A549 (cell line): Measurements from ENCODE around the gene HES6. TPM values are rescaled to one million over a fixed set of nuclear protein-coding genes. Genes with fewer than 3 reads are reported as not detected.
A peak's percentile ranks its signal among the peaks of the same experiment; 100 is the strongest.
"Not testable (repeated sequence)": the region's sequence is repeated elsewhere in the genome, so short reads cannot be mapped to it uniquely, and the experiment has no call there.

Experiments
- ATAC-seq, 2 experiments: fragments of 200-7000 bp in 1 of 2; fragments of >200 bp in 1 of 2; cut with Nextera tagmentation in 1 of 2; cut with Tn5 transposase in 1 of 2; 3 replicates each; pipeline versions ENCODE4 v1.8.0 to v1.9.1; 2018 to 2020; ENCODE audit warnings: mild to moderate bottlenecking in 1 of 2, moderate library complexity in 1 of 2
- CTCF ChIA-PET: fragments of 300-600 bp; sonication (Branson Sonifier 250); formaldehyde crosslinking; extraction: SDS; loops from one replicate; lab custom pipeline; 2021; ENCODE audit warnings: antibody characterized with exemption, inconsistent platforms; lab: Yijun Ruan, JAX
- POLR2A ChIA-PET: fragments of 350-600 bp; formaldehyde crosslinking; extraction: SDS; loops from one replicate; lab custom pipeline; 2021; ENCODE audit warnings: antibody characterized with exemption, inconsistent platforms; lab: Yijun Ruan, JAX
- DNase-seq, 2 experiments: peaks; one replicate each; pipeline versions ENCODE4 v3.0.0 to v3.0.0-alpha.2; 2011 to 2016; ENCODE audit warnings: low read depth in 1 of 2, low spot score in 1 of 2
- FAIRE-seq: peaks from 2 replicates; lab custom pipeline; 2011; peaks lifted over from hg19 to GRCh38; lab: Jason Lieb, UNC
- H3K27ac ChIP-seq, 2 experiments: fragments of >200 bp; sonication (Bioruptor Twin); formaldehyde crosslinking; 3 replicates each; pipeline ENCODE4 v1.5.1; 2016 to 2017
- H3K4me1 ChIP-seq: fragments of >200 bp; sonication (Bioruptor Twin); formaldehyde crosslinking; 3 replicates; pipeline ENCODE4 v1.6.1; 2016
- H3K4me2 ChIP-seq: fragments of >200 bp; sonication (Bioruptor Twin); formaldehyde crosslinking; 3 replicates; pipeline ENCODE4 v1.6.1; 2016
- H3K4me3 ChIP-seq: fragments of >200 bp; sonication (Bioruptor Twin); formaldehyde crosslinking; 3 replicates; pipeline ENCODE4 v1.5.1; 2016
- H3K9me3 ChIP-seq: fragments of >200 bp; sonication (Bioruptor Twin); formaldehyde crosslinking; 3 replicates; pipeline ENCODE4 v1.6.1; 2016
- CBX2 ChIP-seq: fragments of 200-600 bp; sonication (generic); IDR thresholded peaks from 2 replicates; pipeline ENCODE4 v1.6.1; 2016; ENCODE audit warnings: low read depth, mild to moderate bottlenecking, borderline replicate concordance
- JUN ChIP-seq, 2 experiments: fragments of >200 bp; sonication (Bioruptor Twin); formaldehyde crosslinking; IDR thresholded peaks; 2 replicates in 1 of 2; 3 replicates in 1 of 2; pipeline ENCODE4 v1.6.1; 2016 to 2017
- KDM1A ChIP-seq: fragments of 200-600 bp; sonication (generic); IDR thresholded peaks from 2 replicates; pipeline ENCODE4 v1.6.1; 2016; ENCODE audit warnings: low read depth, mild to moderate bottlenecking
- MAFK ChIP-seq: fragments of 450-650 bp; IDR thresholded peaks from 2 replicates; pipeline ENCODE4 v1.6.1; 2014; ENCODE audit not compliant: partially characterized antibody
- MAZ ChIP-seq: fragments of 150-350 bp; IDR thresholded peaks from 2 replicates; pipeline ENCODE4 v1.6.1; 2014; ENCODE audit warnings: antibody characterized with exemption, low read depth, low read length, borderline replicate concordance
- MYC ChIP-seq: IDR thresholded peaks from 2 replicates; pipeline ENCODE4 v1.6.1; 2012; ENCODE audit warnings: mild to moderate bottlenecking, inconsistent platforms, low read length, improper control_type of control experiment, borderline replicate concordance
- NFE2L2 ChIP-seq: fragments of 150-350 bp; conservative IDR thresholded peaks from 2 replicates; pipeline ENCODE4 v1.6.1; 2014; ENCODE audit warnings: low read length
- NPAS2 ChIP-seq: fragments of 250-450 bp; sonication (Bioruptor Pico); IDR thresholded peaks from 2 replicates; pipeline ENCODE4 v1.8.0; 2022; ENCODE audit warnings: mild to moderate bottlenecking, moderate library complexity, borderline replicate concordance
- POLR2AphosphoS2 ChIP-seq: conservative IDR thresholded peaks from 2 replicates; pipeline ENCODE4 v1.6.1; 2012; ENCODE audit warnings: low read length, improper control_type of control experiment, inconsistent platforms
- RAD21 ChIP-seq, 2 experiments: fragments of >200 bp in 1 of 2; sonication (Bioruptor Twin) in 1 of 2; formaldehyde crosslinking in 1 of 2; IDR thresholded peaks in 1 of 2; conservative IDR thresholded peaks in 1 of 2; 2 replicates in 1 of 2; 3 replicates in 1 of 2; pipeline ENCODE4 v1.6.1; 2012 to 2018; ENCODE audit warnings: inconsistent platforms in 1 of 2
- ZFP36 ChIP-seq: fragments of 450-650 bp; IDR thresholded peaks from 2 replicates; pipeline ENCODE4 v1.6.1; 2014; ENCODE audit warnings: borderline replicate concordance; ENCODE audit not compliant: partially characterized antibody
- ZNF302 ChIP-seq: fragments of 250-450 bp; sonication (Bioruptor Pico); IDR thresholded peaks from 2 replicates; pipeline ENCODE4 v1.9.0; 2021; ENCODE audit warnings: inconsistent platforms, mild to moderate bottlenecking, moderate library complexity
- WGBS: methylation state at CpG from one replicate; pipeline ENCODE4 v1.1.6; 2017; ENCODE audit errors: missing lambda C conversion rate; 5-methylcytosine and 5-hydroxymethylcytosine counted together
- polyA plus RNA-seq, 4 experiments: library from polyadenylated mRNA; depleted of rRNA in 3 of 4; stranded (reverse); fragments of >200 nt; fragmentation: RNase III in 1 of 4; extraction: RNeasy Plus Mini Kit Qiagen cat#74134 plus additional on column Dnase treatment in 1 of 4; gene quantifications; 2 replicates in 3 of 4; 3 replicates in 1 of 4; pipeline ENCODE4 v1.2.3, GENCODE V29; 2011 to 2017
- TF ChIP-seq, protein P1 (sequence below): fragments of >200 bp; sonication (Bioruptor Twin); formaldehyde crosslinking; IDR thresholded peaks from 3 replicates; pipeline ENCODE4 v1.5.1; 2016
- TF ChIP-seq, protein P2 (sequence below): fragments of 250-450 bp; sonication (Bioruptor Pico); IDR thresholded peaks from 2 replicates; pipeline ENCODE4 v1.5.0; 2020; ENCODE audit warnings: low read depth, mild to moderate bottlenecking, moderate library complexity
- TF ChIP-seq, protein P3 (sequence below): IDR thresholded peaks from 2 replicates; pipeline ENCODE4 v1.6.1; 2012; ENCODE audit warnings: low read depth, borderline replicate concordance

HES6 gene
- polyA plus RNA-seq, 2 of the 4 experiments (the other 2 are of a cell fraction), result 5.4 to 7.5 TPM

DNA sequence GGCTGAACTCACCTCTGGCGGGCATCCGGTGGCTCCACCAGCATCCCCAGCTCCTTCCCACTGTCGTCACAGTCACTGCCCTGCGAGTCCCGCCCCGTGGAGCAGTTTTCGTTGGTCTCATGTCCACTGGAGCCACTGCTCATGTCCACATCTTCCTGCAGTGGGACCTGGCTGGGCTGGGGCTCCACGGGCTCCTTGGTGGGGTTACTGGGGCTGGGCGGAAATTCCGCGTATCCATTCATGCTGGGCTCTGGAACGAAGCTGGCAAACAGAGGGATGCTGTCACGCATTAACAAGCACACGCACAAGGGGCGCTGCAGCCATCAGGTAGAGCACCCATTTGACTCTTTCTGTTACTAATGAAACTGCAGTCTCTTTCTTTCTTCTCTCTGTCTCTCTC, 37.9 kb upstream of the HES6 start:
- ChIA-PET CTCF (interaction anchor here (2.3 to 22.7 kb wide), 4 partner anchors 8 to 63 kb away, joined by 7 to 351 read pairs (median 9); no protein-coding TSS in a partner anchor), POLR2A (no interaction called here)
- 85% methylated on average over 15 of the region's 15 CpGs for WGBS
- Histone ChIP-seq H3K4me3 (no peak overlapping the region), H3K9me3 (no peaks in the 10 kb centered on the region), H3K4me1 (peaks cover 7% of the 10 kb centered on the region; the same call in 2 of the 3 replicates), H3K27ac (no peak overlapping the region), H3K4me2 (no peak overlapping the region)
- TF ChIP-seq, protein P1, sequence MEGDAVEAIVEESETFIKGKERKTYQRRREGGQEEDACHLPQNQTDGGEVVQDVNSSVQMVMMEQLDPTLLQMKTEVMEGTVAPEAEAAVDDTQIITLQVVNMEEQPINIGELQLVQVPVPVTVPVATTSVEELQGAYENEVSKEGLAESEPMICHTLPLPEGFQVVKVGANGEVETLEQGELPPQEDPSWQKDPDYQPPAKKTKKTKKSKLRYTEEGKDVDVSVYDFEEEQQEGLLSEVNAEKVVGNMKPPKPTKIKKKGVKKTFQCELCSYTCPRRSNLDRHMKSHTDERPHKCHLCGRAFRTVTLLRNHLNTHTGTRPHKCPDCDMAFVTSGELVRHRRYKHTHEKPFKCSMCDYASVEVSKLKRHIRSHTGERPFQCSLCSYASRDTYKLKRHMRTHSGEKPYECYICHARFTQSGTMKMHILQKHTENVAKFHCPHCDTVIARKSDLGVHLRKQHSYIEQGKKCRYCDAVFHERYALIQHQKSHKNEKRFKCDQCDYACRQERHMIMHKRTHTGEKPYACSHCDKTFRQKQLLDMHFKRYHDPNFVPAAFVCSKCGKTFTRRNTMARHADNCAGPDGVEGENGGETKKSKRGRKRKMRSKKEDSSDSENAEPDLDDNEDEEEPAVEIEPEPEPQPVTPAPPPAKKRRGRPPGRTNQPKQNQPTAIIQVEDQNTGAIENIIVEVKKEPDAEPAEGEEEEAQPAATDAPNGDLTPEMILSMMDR, result peak; percentile 20; the same call in 1 of the 3 replicates
- 0 out of 5 replicates have a peak, but pooled peaks of 1 of the 2 experiments have one; percentile 19 for TF ChIP-seq RAD21 (conservative IDR thresholded peaks at IDR 0.05 in 1 of 2, IDR thresholded peaks at IDR 0.05 in 1 of 2)
- no peak for TF ChIP-seq CBX2
- peak in 1 of 2 experiments; percentile 52 for DNase-seq
- peak in 1 of 2 experiments; percentile 47; a peak in 3 of 6 replicates for ATAC-seq
- no peak for FAIRE-seq

DNA sequence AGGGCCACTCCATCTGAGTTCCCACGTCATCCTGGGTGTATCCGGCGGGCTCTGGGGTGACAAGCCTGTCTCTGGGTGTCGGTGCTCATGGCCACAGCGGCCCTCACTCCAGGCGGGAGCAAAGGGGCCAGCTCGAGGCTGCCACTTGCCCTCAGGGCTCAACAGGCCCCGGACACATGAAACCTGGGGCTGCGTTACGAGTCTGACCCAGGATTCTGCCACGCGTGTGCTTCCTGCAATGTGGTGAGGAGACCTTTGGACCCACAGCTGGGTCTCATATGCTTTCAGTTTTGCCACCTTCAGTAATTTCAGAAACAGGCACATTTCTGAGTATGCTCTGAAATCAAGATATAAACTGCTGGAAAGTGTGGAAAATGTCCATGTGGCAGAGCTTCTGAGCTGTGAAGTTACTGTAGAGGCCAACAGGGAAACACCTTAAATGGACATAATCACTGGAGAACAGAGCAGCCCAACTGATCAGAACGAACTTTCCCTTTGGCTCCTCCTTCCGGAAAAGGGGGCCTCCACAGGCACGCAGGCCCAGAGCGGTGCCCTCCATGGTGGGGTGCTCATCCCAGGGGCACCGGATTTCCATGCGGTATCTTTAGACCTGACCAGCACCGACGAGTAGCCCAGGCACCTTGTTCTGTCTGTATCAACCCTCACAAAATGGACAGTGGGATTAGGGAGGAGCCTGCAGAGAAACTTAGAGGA, 34.5 kb upstream of the HES6 start:
- Histone ChIP-seq H3K9me3 (no peaks in the 10 kb centered on the region), H3K4me3 (no peak overlapping the region), H3K4me2 (no peak overlapping the region)
- no peak for ATAC-seq
- no peak for DNase-seq
- 93% methylated on average over 16 of the region's 20 CpGs for WGBS
- CTCF ChIA-PET, result interaction anchor here (0.8 to 22.7 kb wide), 4 partner anchors 15 to 83 kb away, joined by 3 to 351 read pairs (median 4); no protein-coding TSS in a partner anchor
- no peak for FAIRE-seq
- no peak for TF ChIP-seq ZNF302 (CRISPR knock-in tag)
- TF ChIP-seq KDM1A, result no peak
- TF ChIP-seq NFE2L2, result no peak
- TF ChIP-seq JUN (IDR thresholded peaks at IDR 0.05), result no peak
- TF ChIP-seq MAZ, result no peak
- TF ChIP-seq, protein P2, sequence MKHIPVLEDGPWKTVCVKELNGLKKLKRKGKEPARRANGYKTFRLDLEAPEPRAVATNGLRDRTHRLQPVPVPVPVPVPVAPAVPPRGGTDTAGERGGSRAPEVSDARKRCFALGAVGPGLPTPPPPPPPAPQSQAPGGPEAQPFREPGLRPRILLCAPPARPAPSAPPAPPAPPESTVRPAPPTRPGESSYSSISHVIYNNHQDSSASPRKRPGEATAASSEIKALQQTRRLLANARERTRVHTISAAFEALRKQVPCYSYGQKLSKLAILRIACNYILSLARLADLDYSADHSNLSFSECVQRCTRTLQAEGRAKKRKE (CRISPR knock-in tag), result no peak
- TF ChIP-seq NPAS2, result no peak
- TF ChIP-seq MYC, result no peak
- TF ChIP-seq MAFK, result no peak
- no peak for TF ChIP-seq POLR2AphosphoS2
- no peak for TF ChIP-seq RAD21 (conservative IDR thresholded peaks at IDR 0.05 in 1 of 2, IDR thresholded peaks at IDR 0.05 in 1 of 2)
- TF ChIP-seq ZFP36, result no peak
- TF ChIP-seq, protein P3, sequence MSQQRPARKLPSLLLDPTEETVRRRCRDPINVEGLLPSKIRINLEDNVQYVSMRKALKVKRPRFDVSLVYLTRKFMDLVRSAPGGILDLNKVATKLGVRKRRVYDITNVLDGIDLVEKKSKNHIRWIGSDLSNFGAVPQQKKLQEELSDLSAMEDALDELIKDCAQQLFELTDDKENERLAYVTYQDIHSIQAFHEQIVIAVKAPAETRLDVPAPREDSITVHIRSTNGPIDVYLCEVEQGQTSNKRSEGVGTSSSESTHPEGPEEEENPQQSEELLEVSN, result no peak
- TF ChIP-seq, all 56 proteins: peak for 0
- no peak overlapping the region for H3K27ac ChIP-seq
- no peaks in the 10 kb centered on the region for H3K4me1 ChIP-seq
- POLR2A ChIA-PET, result no interaction called here

DNA sequence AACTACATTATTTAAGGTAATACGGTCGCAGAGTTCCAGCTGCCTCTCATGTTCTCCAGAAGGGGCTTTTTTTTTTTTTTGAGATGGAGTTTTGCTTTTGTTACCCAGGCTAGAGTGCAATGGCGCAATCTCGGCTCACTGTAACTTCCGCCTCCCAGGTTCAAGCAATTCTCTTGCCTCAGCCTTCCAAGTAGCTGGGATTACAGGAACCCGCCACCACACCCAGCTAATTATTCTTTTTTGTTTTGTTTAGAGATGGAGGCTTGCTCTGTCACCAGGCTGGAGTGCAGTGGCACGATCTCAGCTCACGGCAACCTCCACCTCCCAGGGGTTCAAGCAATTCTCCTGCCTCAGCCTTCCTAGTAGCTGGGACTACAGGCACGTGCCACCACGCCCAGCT, 33.6 kb upstream of the HES6 start:
- 94% methylated on average over 10 of the region's 10 CpGs for WGBS
- DNase-seq, H3K4me2 ChIP-seq, H3K9me3 ChIP-seq, ATAC-seq, POLR2A ChIA-PET, H3K4me1 ChIP-seq, H3K27ac ChIP-seq, FAIRE-seq, H3K4me3 ChIP-seq: not testable (repeated sequence)
- CTCF ChIA-PET, result interaction anchor here (0.7 to 22.7 kb wide), 6 partner anchors 13 to 832 kb away, joined by 3 to 351 read pairs (median 4); no protein-coding TSS in a partner anchor
